Upper lobe of right lung (tissue), 1 donor: ENCODE measurements around the gene PAPPA2. TPM values are rescaled to one million over a fixed set of nuclear protein-coding genes. Genes with fewer than 3 reads are reported as not detected.

Experiments used
- ATAC-seq: fragments of 200-7000 bp; cut with Tn5 transposase; one replicate; pipeline ENCODE4 v1.9.1; 2020; ENCODE audit warnings: mild to moderate bottlenecking, moderate library complexity
- DNase-seq: peaks from one replicate; pipeline ENCODE4 v3.0.0-alpha.2; 2020
- H3K27ac ChIP-seq: fragments of 200-600 bp; one replicate; pipeline ENCODE4 v1.8.0; 2022
- H3K27me3 ChIP-seq: fragments of 200-600 bp; one replicate; pipeline ENCODE4 v1.8.0; 2022; ENCODE audit warnings: mild to moderate bottlenecking
- H3K36me3 ChIP-seq: fragments of 200-600 bp; one replicate; pipeline ENCODE4 v1.8.0; 2022
- H3K4me1 ChIP-seq: fragments of 200-600 bp; one replicate; pipeline ENCODE4 v1.8.0; 2022
- H3K4me3 ChIP-seq: fragments of 200-600 bp; one replicate; pipeline ENCODE4 v1.8.0; 2022; ENCODE audit warnings: mild to moderate bottlenecking
- H3K9me3 ChIP-seq: fragments of 200-600 bp; one replicate; pipeline ENCODE4 v1.8.0; 2022
- intact Hi-C: fragments of 100-400 bp; cut with DNase I; formaldehyde crosslinking; loops from one replicate; pipeline ENCODE4 v1.11.0; 2022
- total RNA-seq: library from RNA; stranded (reverse); fragmentation: NEBNext Ultra II Directional; extraction: Animal tissue kit (Norgen Biotek cat#: 25700); gene quantifications from one replicate; pipeline ENCODE4 v1.2.1, GENCODE V29; 2021
- TF ChIP-seq, protein P1 (sequence below): fragments of 200-600 bp; IDR thresholded peaks from one replicate; pipeline ENCODE4 v1.8.0; 2022; ENCODE audit warnings: antibody characterized with exemption
- donor health status: DM: no; HTN: yes; CAD: no; lungs with severe emphysema.

The PAPPA2 gene
- total RNA-seq, 1 donor from 2014 or later = 0.17 TPM

- Histone ChIP-seq H3K9me3 (no peaks in the 10 kb centered on the region), H3K27ac (no peak overlapping the region), H3K4me3 (no peak overlapping the region), H3K36me3 (no peaks in the 10 kb centered on the region), H3K27me3 (no peaks in the 10 kb centered on the region), H3K4me1 (no peaks in the 10 kb centered on the region)
- ATAC-seq (no peak), DNase-seq (no peak)
- TF ChIP-seq, protein P1, sequence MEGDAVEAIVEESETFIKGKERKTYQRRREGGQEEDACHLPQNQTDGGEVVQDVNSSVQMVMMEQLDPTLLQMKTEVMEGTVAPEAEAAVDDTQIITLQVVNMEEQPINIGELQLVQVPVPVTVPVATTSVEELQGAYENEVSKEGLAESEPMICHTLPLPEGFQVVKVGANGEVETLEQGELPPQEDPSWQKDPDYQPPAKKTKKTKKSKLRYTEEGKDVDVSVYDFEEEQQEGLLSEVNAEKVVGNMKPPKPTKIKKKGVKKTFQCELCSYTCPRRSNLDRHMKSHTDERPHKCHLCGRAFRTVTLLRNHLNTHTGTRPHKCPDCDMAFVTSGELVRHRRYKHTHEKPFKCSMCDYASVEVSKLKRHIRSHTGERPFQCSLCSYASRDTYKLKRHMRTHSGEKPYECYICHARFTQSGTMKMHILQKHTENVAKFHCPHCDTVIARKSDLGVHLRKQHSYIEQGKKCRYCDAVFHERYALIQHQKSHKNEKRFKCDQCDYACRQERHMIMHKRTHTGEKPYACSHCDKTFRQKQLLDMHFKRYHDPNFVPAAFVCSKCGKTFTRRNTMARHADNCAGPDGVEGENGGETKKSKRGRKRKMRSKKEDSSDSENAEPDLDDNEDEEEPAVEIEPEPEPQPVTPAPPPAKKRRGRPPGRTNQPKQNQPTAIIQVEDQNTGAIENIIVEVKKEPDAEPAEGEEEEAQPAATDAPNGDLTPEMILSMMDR = no peak
- intact Hi-C loops = no loop called here
Observed at GRCh38 chr1:176884911-176885310, 421.9 kb downstream of the PAPPA2 start.

DNA sequence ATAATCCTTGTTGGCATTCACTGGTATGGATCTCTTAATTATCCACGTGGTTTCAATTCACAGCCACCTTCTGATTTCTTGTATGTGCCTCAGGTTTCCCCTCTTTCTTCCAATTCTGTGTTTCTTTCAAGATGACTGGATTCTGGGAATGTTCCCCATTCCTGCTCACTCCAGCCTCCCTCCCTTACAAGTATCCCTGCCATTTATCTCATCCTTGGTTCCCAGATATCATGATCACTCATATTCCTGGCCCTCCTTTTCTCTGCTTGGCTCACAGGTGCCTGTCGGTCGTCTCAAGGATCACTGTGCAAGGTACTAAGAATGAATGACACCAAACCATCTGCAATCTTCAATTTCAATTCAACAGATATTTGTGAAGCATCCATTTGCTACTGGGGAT, 422.4 kb downstream of the PAPPA2 start:
- no peak overlapping the region for H3K4me3 ChIP-seq
- intact Hi-C loops = no loop called here
- DNase-seq (no peak), ATAC-seq (no peak)
- H3K4me1 ChIP-seq = no peaks in the 10 kb centered on the region
- TF ChIP-seq, protein P1 = no peak
- no peaks in the 10 kb centered on the region for H3K9me3 ChIP-seq
- H3K27me3 ChIP-seq = no peaks in the 10 kb centered on the region
- no peaks in the 10 kb centered on the region for H3K36me3 ChIP-seq
- no peak overlapping the region for H3K27ac ChIP-seq

DNA sequence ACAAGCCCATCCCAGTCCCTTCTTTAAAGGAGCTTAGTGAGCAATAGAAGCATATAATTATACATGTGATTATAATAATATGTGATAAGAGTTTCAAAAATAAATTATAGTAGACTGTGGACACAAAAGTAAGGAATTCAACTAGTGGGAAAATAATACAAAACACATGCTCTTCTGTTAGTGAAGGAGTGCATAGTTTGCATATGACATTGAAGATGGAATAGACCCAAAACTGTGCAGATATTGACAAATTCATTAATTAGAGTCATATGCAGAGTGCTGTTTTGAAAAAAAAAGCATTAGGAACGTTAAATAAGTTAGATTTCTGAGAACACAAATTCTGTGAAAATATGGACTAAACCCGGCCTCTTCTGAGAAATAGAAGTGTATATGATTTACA, 422.8 kb downstream of the PAPPA2 start:
- Histone ChIP-seq H3K4me3 (no peak overlapping the region), H3K27me3 (no peaks in the 10 kb centered on the region), H3K4me1 (no peaks in the 10 kb centered on the region), H3K9me3 (no peaks in the 10 kb centered on the region), H3K27ac (no peak overlapping the region), H3K36me3 (no peaks in the 10 kb centered on the region)
- TF ChIP-seq, protein P1 = no peak
- intact Hi-C loops = no loop called here
- DNase-seq (no peak), ATAC-seq (no peak)

GRCh38 chr1:176888471-176889032, 425.6 kb downstream of the PAPPA2 start:
- DNase-seq = no peak
- TF ChIP-seq, protein P1 = no peak
- Histone ChIP-seq H3K4me1 (no peaks in the 10 kb centered on the region), H3K9me3 (no peaks in the 10 kb centered on the region), H3K4me3 (no peak overlapping the region), H3K36me3 (no peaks in the 10 kb centered on the region), H3K27me3 (no peaks in the 10 kb centered on the region), H3K27ac (no peak overlapping the region)
- intact Hi-C loops = no loop called here
- no peak for ATAC-seq

DNA sequence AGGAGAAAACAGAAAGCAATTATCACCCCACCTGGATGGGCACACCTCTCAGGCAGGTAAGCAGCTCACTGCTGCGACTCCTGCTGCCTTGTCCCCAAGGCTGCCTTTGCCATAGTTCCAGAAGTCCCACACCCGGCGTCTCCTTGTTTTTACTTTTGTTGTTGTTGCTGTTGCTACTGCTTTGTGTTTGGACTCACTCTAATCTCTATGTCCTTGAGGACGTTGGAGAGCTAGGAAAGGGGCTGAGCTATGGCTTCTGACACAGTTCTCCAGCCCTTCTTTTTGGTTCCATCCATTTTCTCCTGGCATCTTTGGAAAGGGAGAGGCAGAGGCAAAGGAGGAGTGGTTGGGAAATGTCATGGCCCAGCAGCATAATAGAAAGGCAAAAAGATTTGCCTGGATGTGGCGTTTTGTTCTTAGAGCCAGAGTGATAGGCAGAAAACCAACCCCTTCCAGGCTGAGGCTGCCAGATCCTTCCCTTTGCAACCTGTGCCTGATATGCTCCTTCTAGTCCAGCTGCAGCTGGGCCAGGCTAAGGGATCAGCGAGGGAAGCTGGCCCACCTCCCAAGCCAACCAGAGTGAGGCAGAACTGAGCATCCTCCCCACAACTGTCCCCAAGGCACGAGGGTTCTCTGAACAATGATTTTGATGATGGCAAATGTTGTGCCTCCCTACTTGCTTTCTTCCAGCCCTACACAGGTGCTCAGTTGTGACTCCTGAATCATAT, 430.8 kb downstream of the PAPPA2 start:
- no peak for ATAC-seq
- intact Hi-C loops = no loop called here
- Histone ChIP-seq H3K9me3 (no peaks in the 10 kb centered on the region), H3K4me3 (no peak overlapping the region), H3K27ac (no peak overlapping the region), H3K4me1 (peaks cover 7% of the 10 kb centered on the region), H3K27me3 (peaks cover 6% of the 10 kb centered on the region), H3K36me3 (no peaks in the 10 kb centered on the region)
- TF ChIP-seq, protein P1 = no peak
- no peak for DNase-seq
